ENCODE measurements around the gene FSD1.
"Not testable (repeated sequence)": the region's sequence is repeated elsewhere in the genome, so short reads cannot be mapped to it uniquely, and the experiment has no call there.

The FSD1 gene

GRCh38 chr19:4304538-4305256 is at the start of gene FSD1:
Gene FSD1, plus strand, starts transcription at chr19:4304598. Its CDS starts 149 bp downstream, at chr19:4304747.
- DNase-seq: peak; percentile 34 to 65 (median 44)

- DNase-seq: no peak
Observed at GRCh38 chr19:4256563-4256962, 47.8 kb upstream of the FSD1 start.

- no peak for DNase-seq
Observed at GRCh38 chr19:4257025-4257424, 47.4 kb upstream of the FSD1 start.

GRCh38 chr19:4258181-4258580 is 46.2 kb upstream of the FSD1 start:
- DNase-seq: no peak

- no peak for DNase-seq
Observed at GRCh38 chr19:4260613-4261191, 43.7 kb upstream of the FSD1 start.

GRCh38 chr19:4264812-4265211 is 39.6 kb upstream of the FSD1 start:
- no peak for DNase-seq

- no peak for DNase-seq
Observed at GRCh38 chr19:4266253-4267000, 38.0 kb upstream of the FSD1 start.

- DNase-seq: peak; percentile 37 to 65 (median 52)
Observed at GRCh38 chr19:4267101-4267900, 37.1 kb upstream of the FSD1 start.

- DNase-seq: no peak
Observed at GRCh38 chr19:4267901-4268815, 36.2 kb upstream of the FSD1 start.

- DNase-seq: no peak
Observed at GRCh38 chr19:4268816-4269430, 35.5 kb upstream of the FSD1 start.

- DNase-seq: no peak
Observed at GRCh38 chr19:4272894-4273293, 31.5 kb upstream of the FSD1 start.

- not testable (repeated sequence) for DNase-seq
Observed at GRCh38 chr19:4274321-4274686, 30.1 kb upstream of the FSD1 start.

- DNase-seq: no peak
Observed at GRCh38 chr19:4277191-4277696, 27.2 kb upstream of the FSD1 start.

- no peak for DNase-seq
Observed at GRCh38 chr19:4278010-4278409, 26.4 kb upstream of the FSD1 start.

GRCh38 chr19:4278419-4279266 is 25.8 kb upstream of the FSD1 start, which contains the start of gene SHD:
Gene SHD, plus strand, starts transcription at chr19:4279266. Its CDS starts 798 bp downstream, at chr19:4280064.
- no peak for DNase-seq

- DNase-seq: no peak
Observed at GRCh38 chr19:4279267-4279529, 25.2 kb upstream of the FSD1 start.

GRCh38 chr19:4279530-4280422 is 24.6 kb upstream of the FSD1 start:
- no peak for DNase-seq

- no peak for DNase-seq
Observed at GRCh38 chr19:4284176-4284958, 20.0 kb upstream of the FSD1 start.

- DNase-seq: no peak
Observed at GRCh38 chr19:4284974-4285373, 19.4 kb upstream of the FSD1 start.

All from activated naive CD4-positive, alpha-beta T cell (primary cell).